Activated T-cell treated with anti-CD3 and anti-CD28 coated beads, Interleukin-2, amount 50 U/mL, for 24 hours (primary cell): Measurements from ENCODE around the gene SCTR.

Source experiments
- DNase-seq: peaks from one replicate; pipeline ENCODE4 v3.0.0-alpha.2; 2020
- H3K27ac Mint-ChIP-seq: 2 replicates; pipeline ENCODE4 v1.8.0; 2020; ENCODE audit warnings: mild to moderate bottlenecking, mixed read lengths
- H3K27me3 Mint-ChIP-seq: 2 replicates; pipeline ENCODE4 v1.8.0; 2020; ENCODE audit warnings: mixed read lengths
- H3K36me3 Mint-ChIP-seq: 2 replicates; pipeline ENCODE4 v1.8.0; 2020; ENCODE audit warnings: low read depth, mixed read lengths
- H3K4me1 Mint-ChIP-seq: 2 replicates; pipeline ENCODE4 v1.8.0; 2020; ENCODE audit warnings: low read depth, mixed read lengths
- H3K4me3 Mint-ChIP-seq: 2 replicates; pipeline ENCODE4 v1.8.0; 2020; ENCODE audit warnings: mild to moderate bottlenecking, moderate library complexity, mixed read lengths
- H3K9me3 Mint-ChIP-seq: 2 replicates; pipeline ENCODE4 v1.8.0; 2020; ENCODE audit warnings: mixed read lengths

The SCTR gene

DNA sequence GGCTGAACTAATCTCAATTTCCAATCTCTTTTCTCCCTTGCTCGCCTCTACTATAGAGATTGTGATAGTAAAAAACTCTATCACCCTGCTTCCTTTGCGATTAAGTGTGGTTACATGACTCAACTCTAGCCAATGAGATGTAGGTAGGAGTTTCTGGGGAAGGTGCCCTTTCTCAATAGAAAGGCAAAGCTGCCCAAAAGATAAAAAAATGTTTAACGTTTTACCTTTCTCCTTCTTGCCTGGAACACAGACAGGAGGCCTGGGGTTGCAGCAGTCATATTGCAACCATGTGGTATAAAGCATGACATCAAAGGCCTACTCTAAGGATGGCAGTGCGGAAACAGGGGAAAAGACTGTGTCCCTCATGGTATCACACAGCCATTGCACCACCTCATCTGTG is 61.1 kb downstream of the SCTR start:
- H3K9me3 Mint-ChIP-seq = no peaks in the 10 kb centered on the region
- no peaks in the 10 kb centered on the region for H3K36me3 Mint-ChIP-seq
- no peak overlapping the region for H3K4me3 Mint-ChIP-seq
- DNase-seq = no peak
- no peak overlapping the region for H3K27ac Mint-ChIP-seq
- no peaks in the 10 kb centered on the region for H3K4me1 Mint-ChIP-seq
- peaks cover 3% of the 10 kb centered on the region for H3K27me3 Mint-ChIP-seq

DNA sequence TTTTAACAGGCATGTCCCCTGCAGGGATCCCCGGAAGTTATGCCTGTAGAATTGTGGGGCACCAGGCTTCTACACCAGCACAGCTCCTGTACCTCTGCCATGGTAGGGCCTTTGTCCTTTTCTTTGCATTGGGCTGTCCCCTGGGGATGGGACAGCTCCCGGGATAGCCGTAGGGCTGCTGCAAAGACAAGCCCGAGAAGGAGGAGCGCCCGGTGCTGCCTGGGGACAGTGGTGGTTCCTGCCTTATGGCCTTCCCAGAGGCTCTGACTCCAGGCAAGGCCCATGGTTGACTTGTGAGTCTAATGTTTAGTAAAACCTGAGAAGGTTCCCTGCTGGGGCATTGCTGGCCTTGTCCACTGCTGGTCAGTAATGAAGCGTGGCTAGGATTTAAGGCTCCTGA is 61.7 kb downstream of the SCTR start:
- Mint-ChIP-seq H3K4me3 (no peak overlapping the region), H3K36me3 (no peaks in the 10 kb centered on the region), H3K27me3 (peaks cover 3% of the 10 kb centered on the region), H3K4me1 (no peaks in the 10 kb centered on the region), H3K27ac (no peak overlapping the region), H3K9me3 (no peaks in the 10 kb centered on the region)
- no peak for DNase-seq

DNA sequence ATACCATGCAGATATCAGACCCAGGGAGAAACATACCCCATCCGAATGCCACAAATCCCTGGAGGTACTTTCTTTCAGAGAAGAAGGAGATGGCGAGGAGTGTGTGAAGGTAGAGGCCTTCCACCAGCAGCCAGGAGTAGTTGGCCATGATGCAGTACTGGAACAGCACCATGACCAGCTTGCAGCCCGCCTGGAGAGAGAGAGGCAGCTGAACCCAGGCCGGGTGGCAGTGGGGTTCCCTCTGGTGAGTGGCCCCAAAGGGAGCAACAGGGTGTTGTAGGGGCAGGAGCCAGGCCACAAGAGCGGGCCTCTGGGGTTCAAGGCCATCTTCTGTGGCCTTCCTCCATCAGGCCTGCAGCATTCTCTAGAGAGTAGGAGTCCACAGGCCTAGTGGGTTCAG is 62.5 kb downstream of the SCTR start:
- Mint-ChIP-seq H3K36me3 (no peaks in the 10 kb centered on the region), H3K4me3 (no peak overlapping the region), H3K27me3 (peaks cover 3% of the 10 kb centered on the region), H3K9me3 (no peaks in the 10 kb centered on the region), H3K27ac (no peak overlapping the region), H3K4me1 (no peaks in the 10 kb centered on the region)
- no peak for DNase-seq

DNA sequence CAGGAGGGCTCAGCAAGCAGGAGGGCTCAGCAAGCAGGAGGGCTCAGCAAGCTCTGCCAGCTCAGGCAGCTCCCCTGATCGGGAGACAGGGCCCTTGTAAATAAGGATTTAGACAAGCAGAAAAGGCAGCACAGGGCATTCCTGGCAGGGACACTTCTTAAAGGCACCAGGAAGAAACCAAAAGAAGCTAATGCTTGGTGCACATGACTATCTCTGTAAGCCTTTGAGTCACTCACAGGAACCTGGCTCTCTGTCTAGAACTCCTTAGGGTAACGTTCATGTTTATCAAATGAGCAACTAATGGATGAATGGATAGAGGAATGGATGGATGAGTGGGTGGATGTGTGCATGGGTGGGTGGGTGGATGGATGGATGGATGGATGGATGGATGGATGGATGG is 64.2 kb downstream of the SCTR start:
- H3K27ac Mint-ChIP-seq = no peak overlapping the region
- no peaks in the 10 kb centered on the region for H3K36me3 Mint-ChIP-seq
- DNase-seq = no peak
- H3K4me3 Mint-ChIP-seq = no peak overlapping the region
- H3K9me3 Mint-ChIP-seq = no peaks in the 10 kb centered on the region
- H3K27me3 Mint-ChIP-seq = no peaks in the 10 kb centered on the region
- no peaks in the 10 kb centered on the region for H3K4me1 Mint-ChIP-seq

DNA sequence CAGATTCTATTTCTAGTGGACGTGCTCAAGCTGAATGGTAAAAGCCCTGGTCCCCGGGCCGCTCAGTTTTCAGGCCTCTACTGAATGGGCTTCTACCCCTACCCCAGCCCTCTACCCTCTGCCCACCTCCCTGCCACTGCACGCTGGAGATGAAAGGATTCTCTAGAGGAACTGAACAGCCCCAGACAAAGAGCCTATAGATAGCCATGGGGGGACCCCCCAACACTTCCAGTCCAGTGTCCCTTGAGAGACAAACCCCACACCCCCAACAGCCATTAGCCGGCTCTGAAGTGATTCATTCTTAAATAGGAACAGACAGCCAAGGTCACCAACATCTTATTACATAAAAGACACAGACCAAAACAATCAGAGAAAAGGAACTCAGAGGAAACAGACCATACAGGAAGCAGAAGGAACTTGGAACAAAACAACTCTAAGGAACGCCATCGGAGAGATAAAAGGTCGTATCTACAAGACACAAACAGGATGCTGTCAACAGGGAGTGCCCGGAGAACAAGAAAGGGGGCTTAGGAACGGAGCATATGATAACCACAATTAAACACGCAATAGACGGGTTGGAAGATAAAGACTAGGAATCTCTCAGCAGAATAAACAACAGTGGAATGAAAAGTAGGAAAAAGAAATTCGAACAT is 69.1 kb downstream of the SCTR start:
- H3K9me3 Mint-ChIP-seq = no peaks in the 10 kb centered on the region

DNA sequence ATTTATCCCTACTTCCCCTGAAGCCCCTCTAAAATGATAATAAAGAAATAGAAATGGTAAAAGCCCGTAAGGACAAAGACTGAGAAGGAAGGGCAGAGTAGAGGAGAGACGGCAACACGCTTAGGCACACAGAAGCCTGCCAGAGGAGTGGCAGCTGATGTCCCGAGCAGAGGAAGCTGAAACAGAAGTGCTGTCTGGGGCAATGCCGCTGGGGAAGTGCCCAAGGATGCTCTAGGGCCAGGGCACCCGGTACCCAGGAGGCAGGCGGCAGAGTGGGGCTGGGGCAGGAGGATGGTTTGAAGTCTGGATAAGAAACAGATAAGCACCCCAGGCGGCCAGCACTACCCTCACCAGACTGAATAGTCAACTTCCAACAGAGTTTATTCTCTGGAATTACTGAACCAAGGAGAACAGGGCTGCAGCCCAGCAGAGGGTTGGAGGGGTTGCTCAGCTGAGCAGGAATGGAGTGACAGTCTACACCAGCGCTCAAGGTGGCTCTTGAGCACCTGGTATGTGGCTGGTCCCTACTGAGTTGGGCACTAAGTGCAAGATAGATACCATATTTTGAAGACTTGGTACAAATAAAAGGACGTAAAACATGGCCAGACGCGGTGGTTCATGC is 70.2 kb downstream of the SCTR start:
- H3K4me1 Mint-ChIP-seq = no peaks in the 10 kb centered on the region
- no peak overlapping the region for H3K27ac Mint-ChIP-seq
- no peaks in the 10 kb centered on the region for H3K9me3 Mint-ChIP-seq
- DNase-seq = no peak
- H3K4me3 Mint-ChIP-seq = no peak overlapping the region
- H3K27me3 Mint-ChIP-seq = peaks cover 35% of the 10 kb centered on the region
- no peaks in the 10 kb centered on the region for H3K36me3 Mint-ChIP-seq

More for the DNA sequence above, 69.1 kb downstream of the SCTR start:
- H3K4me1 Mint-ChIP-seq = no peaks in the 10 kb centered on the region
- H3K36me3 Mint-ChIP-seq = no peaks in the 10 kb centered on the region
- no peak overlapping the region for H3K4me3 Mint-ChIP-seq
- peaks cover 34% of the 10 kb centered on the region for H3K27me3 Mint-ChIP-seq
- DNase-seq = no peak
- no peak overlapping the region for H3K27ac Mint-ChIP-seq

DNA sequence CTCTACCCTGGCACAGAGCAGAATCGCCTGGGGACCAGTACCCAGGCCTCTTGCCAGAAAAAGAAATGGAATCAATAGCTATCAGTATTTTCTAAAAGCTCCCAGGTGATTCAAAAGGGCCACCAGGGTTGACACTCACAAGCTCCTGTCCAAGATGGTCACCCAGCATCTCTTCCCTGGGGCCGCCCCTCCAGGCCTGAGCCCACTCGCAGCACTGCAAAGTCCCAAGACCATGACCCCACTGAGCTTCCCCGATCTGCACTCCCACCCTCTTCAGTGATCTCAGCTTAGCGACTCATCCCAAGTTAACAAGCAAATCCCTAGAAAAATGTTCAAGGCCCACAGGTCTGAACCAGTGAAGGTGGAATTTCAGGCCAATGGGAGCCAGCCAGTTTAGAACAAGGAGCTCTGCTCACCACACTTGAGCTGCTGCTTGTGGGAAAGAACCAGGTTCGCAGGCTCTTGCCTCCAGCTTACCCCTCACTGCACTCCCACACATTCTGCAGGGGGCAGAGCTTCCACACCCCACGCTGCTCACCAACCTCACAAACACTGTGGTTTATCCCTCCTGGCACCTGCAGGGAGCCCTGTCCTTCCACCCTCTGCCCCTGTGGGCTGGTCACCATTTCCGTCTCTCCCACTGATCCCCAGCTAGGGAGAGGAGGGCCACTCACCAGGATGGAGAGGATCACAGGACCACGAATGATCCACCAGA is 72.8 kb downstream of the SCTR start:
- Mint-ChIP-seq H3K9me3 (no peaks in the 10 kb centered on the region), H3K4me1 (no peaks in the 10 kb centered on the region), H3K4me3 (no peak overlapping the region), H3K27ac (no peak overlapping the region), H3K27me3 (peaks cover 50% of the 10 kb centered on the region), H3K36me3 (no peaks in the 10 kb centered on the region)
- DNase-seq = no peak

DNA sequence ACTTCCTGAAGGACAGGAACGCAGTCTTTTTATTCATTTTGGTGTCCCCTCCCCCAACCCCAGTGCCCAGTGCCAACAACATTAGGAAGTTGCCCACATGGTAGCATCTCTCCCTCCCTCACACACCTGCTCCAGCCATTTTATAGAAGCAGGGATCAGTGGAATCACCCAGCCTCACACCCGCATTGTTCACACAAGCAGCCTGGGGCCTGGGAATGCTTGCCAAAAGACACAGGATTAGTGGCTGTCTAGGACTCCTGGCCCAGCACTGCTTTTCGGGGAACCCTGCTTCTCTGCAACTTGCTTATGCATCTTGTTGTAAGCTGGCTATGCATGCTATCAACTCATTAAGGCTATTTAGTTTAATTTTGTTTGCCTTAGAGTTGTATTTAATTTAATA is 74.8 kb downstream of the SCTR start:
- Mint-ChIP-seq H3K36me3 (no peaks in the 10 kb centered on the region), H3K27me3 (peaks cover 52% of the 10 kb centered on the region), H3K27ac (no peak overlapping the region), H3K4me1 (no peaks in the 10 kb centered on the region), H3K9me3 (no peaks in the 10 kb centered on the region), H3K4me3 (no peak overlapping the region)
- no peak for DNase-seq

DNA sequence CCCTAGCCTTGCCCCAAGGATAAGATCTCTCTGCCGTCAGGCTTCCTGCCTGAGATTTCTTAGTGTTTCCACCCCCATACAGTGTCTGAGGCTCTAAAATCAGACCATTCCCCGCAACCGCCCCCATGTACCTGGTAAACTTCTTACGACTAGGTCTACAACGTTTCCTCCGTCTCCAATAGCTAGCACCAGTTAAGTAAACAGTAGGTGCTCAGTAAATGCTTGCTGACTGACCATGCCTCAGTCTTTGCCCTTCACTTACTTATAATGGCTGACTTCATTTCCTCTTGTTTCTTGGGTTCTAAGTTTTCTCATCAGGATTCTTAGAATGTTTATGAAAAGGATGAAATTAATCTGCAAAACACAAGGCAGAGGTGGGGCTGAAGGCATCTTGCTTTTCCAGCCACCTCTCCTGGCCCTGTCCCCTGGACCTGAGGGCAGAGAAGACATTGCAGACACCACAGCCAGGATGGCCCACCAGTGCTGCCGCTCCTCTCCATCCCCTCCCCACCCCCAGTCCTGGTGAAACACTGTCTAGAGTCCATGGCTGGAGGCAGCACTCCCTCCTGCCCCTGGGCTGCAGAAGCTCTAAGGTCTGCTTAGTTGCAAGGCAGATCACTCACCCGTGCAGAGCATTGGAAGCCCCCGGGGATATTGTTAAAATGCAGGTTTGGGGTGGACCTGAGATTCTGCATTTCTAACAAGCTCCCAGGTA is 75.7 kb downstream of the SCTR start:
- H3K9me3 Mint-ChIP-seq = no peaks in the 10 kb centered on the region

DNA sequence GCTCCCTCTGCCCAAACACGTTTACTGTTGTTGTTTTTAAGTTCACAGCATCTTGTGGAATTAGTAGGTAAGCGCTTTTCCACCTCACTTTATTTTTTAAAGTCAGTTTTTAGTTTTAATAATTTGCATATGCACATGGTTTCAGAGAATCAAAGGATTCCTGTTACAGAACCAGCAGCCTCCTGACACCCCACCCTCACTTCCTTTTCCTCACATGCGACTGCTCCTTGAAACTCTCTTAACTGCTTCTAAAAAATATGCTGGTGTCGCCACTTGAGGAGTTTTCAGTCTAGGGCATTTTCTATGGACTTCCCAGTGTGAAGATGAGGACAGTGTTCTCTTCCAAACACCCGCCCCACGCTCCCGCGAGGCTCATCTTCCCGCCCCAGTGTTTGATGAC is 78.2 kb downstream of the SCTR start:
- peaks cover 20% of the 10 kb centered on the region for H3K27me3 Mint-ChIP-seq

More for the DNA sequence above, 75.7 kb downstream of the SCTR start:
- Mint-ChIP-seq H3K27ac (no peak overlapping the region), H3K27me3 (peaks cover 43% of the 10 kb centered on the region), H3K4me1 (no peaks in the 10 kb centered on the region), H3K36me3 (no peaks in the 10 kb centered on the region), H3K4me3 (no peak overlapping the region)
- DNase-seq = no peak

DNA sequence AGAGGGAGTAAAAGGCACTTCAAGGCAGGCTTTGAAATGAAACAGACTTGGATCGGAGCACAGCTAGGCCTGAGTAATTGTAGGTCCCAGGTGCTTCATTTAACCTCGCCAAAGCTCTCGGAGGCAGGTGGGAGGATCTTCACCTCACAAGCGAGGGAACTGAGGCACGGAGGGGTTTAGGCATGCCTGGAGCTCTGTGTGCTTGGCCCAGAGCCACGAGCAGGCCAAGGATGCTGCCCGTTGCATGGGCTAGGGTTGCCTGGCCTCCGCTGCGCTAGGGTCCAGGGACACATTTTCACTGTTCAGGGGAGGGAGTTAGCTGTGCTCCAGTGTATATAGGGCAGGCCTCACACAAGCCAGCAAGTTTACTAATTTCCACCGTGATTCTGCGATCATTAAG is 81.4 kb downstream of the SCTR start:
- Mint-ChIP-seq H3K27me3 (peaks cover 5% of the 10 kb centered on the region), H3K27ac (no peak overlapping the region), H3K36me3 (no peaks in the 10 kb centered on the region), H3K9me3 (no peaks in the 10 kb centered on the region), H3K4me3 (no peak overlapping the region), H3K4me1 (no peaks in the 10 kb centered on the region)
- DNase-seq = no peak

More for the DNA sequence above, 78.2 kb downstream of the SCTR start:
- Mint-ChIP-seq H3K4me1 (no peaks in the 10 kb centered on the region), H3K4me3 (no peak overlapping the region), H3K27ac (no peak overlapping the region), H3K36me3 (no peaks in the 10 kb centered on the region), H3K9me3 (no peaks in the 10 kb centered on the region)
- DNase-seq = no peak

DNA sequence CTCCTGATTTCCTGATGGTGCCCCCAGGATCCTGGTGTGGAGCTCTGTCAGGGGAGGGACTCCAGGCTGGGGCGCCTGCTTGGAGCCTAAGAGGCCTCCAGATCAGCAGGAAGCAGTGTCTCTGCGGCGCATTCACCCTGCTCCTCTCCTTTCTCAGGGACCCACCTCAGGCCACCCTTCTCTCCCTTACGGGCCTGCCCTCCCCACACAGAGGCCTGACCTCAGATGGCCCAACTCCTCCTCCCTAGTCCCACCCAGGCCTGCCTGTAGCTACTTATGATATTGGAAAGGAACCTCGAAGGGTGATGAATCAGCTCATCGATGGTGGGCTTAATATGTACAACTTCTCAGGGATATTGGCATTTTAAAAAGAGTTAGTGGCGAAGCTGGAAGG is 82.1 kb downstream of the SCTR start:
- Mint-ChIP-seq H3K27ac (no peak overlapping the region), H3K4me1 (no peaks in the 10 kb centered on the region), H3K9me3 (no peaks in the 10 kb centered on the region), H3K36me3 (no peaks in the 10 kb centered on the region), H3K27me3 (peaks cover 3% of the 10 kb centered on the region), H3K4me3 (no peak overlapping the region)
- DNase-seq = no peak

DNA sequence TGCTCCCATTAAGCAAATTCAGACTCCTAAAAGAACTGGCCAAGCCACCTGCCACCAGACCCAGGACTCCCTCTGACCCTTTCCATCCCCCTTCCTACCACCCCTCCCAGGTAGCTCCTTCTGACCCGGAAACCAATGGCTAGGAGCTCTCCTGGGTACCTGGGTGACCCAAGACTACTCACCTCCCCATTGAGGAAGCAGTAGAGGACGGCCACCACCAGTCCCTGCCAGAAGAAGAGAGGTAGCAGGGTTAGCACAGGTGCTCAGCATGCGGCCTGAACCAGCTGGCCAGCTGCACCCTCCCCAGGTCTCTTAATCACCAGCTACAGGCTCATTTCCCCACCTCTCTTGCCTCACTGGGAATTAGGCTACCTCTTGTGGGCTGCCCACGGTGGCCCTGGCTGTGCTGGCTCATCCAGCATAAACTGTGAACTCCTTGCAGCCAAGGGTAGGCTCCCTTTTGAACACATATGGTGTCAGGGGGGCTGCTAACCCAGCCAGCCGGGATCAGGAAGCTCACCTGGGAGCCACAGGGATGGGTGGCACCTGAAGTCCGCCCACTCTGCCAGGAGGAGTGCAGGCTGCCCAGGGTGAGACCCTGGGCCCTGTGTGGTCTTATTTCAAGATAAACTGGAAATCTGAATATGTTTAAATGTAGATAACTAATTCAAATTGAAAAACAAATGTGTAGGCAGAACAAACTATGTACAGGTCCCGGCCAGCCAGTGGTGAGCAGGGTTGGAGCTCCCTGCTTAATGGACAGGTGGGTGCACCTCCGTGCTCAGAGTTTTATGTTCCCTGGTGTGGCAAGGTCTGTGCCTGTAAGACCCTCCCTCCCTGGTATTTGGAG is 82.7 kb downstream of the SCTR start:
- Mint-ChIP-seq H3K36me3 (no peaks in the 10 kb centered on the region), H3K4me1 (no peaks in the 10 kb centered on the region), H3K9me3 (no peaks in the 10 kb centered on the region), H3K4me3 (no peak overlapping the region), H3K27me3 (peaks cover 3% of the 10 kb centered on the region), H3K27ac (no peak overlapping the region)
- no peak for DNase-seq

DNA sequence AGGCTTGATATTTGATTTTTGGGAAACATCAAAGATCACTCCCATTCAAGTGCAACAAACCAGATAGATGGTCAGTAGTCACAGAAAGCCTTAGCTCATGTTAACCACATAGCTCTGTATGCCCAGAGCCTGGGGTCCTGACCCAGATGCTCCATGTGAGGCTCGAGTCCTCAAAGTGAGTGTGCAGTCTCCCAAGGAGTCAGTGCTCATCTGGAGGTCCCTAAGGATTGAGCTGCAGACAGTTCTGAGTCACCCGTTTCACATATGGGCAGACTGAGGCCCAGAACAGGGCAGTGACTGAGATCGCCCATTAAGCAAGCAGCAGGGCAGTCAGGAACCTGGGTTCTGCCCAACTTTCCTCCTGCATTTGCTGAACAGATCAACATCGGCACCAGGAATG is 83.4 kb downstream of the SCTR start:
- no peaks in the 10 kb centered on the region for H3K36me3 Mint-ChIP-seq
- no peak for DNase-seq
- H3K27me3 Mint-ChIP-seq = no peaks in the 10 kb centered on the region
- H3K27ac Mint-ChIP-seq = no peak overlapping the region
- H3K4me3 Mint-ChIP-seq = no peak overlapping the region
- no peaks in the 10 kb centered on the region for H3K4me1 Mint-ChIP-seq
- no peaks in the 10 kb centered on the region for H3K9me3 Mint-ChIP-seq
